A204.1 (cell line): ENCODE results near the gene CLASP1.
"Not testable (repeated sequence)": the region's sequence is repeated elsewhere in the genome, so short reads cannot be mapped to it uniquely, and the experiment has no call there.

Experiments used
- FAIRE-seq: peaks from 2 replicates; lab custom pipeline; 2012; peaks lifted over from hg19 to GRCh38; lab: Jason Lieb, UNC

Gene CLASP1

DNA sequence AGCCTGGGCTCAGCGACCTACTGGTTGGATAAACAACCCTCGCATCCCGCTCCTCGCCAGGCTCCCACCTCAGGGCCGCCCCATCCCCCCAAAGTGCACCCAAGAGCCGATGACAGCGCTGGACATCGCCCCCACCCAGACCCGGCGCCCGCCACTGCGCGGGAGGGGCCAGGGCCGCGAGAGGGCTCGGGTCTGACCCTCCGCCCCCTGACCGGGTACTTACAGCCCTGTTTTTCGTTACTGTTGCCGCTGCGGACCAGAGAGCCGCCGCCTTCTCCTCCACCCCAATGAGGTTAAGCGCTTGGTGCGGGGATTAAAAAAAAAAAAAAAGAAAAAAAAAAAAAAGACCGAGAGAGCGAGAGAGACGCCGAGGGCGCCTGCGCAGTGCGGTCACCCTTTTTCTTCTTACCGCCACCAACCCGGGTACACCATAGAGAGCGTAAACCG is at the start of gene CLASP1:
TSS of gene CLASP1 (minus strand) at position 314 of the 447 bp plus-strand sequence. CDS start 43,567 bp downstream, outside the sequence.
- FAIRE-seq = no peak

DNA sequence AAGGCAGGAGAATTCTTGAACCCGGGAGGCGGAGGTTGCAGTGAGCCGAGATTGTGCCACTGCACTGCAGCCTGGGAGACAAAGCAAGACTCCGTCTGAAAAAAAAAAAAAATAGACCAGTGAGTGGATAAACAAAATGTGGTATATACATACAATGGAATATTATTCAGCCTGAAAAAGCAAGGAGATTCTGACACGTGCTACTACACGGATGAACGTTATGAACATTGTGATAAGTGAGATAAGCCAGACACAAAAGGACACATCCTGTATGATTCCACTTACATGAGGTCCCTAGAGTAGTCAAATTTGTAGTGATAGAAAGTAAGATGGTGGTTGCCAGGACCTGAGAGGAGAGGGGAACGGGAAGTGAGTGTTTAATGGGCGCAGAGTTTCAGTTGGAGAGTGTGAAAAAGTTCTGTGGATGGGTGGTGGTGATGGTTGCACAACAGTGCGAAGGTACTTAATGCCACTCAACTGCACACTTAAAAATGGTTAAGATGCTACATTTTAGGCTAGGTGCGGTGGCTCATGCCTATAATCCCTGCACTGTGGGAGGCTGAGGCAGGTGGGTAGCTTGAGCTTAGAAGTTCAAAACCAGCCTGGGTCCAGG is 49.2 kb upstream of the CLASP1 start:
- FAIRE-seq = no peak

DNA sequence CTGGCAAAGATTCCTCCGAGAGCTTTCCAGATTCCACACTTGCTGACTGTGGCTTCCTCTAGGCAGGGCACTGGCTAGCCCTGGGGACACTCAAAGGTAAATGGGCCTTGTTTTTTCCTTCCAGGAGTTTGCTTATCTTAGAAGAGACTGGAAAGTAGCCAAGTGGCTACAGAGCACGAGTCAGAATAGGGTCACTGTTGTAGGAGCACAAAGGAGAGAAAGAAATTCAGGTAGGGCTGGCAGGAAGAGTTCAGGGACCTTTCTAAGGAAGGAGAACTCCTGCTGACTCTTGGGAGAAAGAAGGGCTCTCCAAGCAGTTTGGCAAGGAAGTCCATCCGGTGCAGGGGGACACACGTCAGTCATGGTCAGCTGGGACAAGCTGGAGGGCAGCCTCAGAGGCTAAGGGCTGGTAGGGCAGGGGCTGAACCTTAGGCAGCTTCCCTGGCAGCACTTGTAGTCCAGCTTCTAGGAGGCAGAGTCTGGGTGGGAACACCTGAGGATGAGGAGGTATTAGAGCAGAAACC is 47.9 kb upstream of the CLASP1 start:
- no peak for FAIRE-seq

DNA sequence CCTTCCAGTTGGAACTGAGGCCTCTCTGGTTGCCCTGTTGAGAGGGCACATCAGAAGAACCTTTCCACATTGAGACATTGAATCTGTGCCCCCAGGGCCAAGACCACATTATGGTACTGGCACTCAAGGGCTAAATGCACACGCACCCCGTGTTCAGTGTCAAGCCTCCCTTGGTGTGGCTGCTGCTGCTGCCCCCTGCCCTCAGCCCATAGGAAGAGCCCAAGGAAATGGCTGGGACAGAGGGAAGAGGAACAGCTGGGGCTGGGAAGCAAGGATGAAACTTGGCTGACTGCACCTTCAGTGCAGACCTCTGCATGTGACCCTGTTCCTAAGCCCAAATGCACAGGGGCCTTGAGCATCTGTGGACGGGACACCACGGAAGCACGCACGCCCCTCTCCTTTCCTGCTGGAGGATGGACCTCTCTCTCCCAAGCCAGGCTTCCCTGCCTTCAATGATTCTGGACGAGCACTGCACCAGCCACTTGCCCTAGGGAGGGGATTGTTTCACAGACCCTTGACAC is 47.2 kb upstream of the CLASP1 start:
- no peak for FAIRE-seq

DNA sequence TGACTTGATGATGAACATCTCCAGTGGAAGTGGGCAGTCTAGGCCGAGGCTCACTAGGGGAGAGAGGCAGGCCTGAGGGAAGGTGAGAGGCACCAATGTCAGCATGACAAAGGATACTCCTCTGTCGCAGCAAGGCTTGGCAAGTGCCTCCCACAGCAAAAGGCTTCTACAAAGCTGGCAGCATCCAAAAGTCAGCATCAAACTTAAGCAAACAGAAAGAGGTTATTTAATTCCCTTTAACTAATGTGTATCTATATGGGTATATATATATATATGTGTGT is 45.8 kb upstream of the CLASP1 start:
- FAIRE-seq = no peak

DNA sequence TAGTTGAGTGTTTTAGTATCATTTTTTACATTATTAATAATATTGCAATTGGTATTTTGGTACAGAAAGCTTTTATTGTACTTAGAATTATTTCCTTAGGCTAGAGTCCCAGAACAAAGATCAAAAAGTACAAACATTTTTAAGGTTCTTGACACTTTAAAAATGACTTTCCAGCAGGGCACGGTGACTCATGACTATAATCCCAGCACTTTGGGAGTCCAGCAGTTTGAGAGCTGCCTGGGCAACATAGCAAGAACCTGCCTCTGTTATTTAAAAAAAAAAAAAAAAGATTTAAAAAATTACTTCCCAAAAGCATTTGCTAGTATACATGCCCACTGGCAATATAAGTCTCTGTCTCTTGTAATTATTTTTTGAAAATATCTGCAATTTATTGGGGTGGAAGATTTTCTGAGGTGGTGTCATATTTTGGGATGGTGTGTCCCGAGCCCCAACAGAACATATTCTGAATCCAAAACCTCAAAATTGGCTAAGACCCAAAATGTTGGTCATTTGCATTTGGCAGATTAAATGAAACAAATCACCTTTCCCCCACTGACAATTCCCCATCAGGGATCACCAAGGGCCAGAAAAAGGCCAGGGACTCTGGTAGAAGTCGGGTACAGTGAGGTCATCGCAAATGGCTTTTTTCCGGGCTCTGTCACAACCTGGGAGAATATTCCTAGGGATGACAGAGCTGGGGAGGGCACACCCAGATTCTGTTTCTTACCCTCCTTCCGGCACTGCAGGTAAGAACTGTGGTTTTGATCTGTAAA is 45.3 kb upstream of the CLASP1 start:
- no peak for FAIRE-seq

DNA sequence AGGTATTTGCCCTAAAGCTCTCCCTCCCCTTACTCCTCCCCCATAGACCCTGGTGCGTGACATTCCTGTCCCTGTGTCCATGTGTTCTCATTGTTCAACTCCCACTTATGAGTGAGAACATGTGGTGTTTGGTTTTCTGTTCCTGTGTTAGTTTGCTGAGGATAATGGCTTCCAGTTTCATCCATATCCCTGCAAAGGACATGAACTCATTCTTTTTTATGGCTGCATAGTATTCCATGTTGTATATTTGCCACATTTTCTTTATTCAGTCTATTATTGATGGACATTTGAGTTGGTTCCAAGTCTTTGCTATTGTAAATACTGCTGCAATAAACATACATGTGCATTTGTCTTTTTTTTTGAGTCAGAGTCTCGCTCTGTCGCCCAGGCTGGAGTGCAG is 41.3 kb upstream of the CLASP1 start:
- FAIRE-seq = not testable (repeated sequence)

DNA sequence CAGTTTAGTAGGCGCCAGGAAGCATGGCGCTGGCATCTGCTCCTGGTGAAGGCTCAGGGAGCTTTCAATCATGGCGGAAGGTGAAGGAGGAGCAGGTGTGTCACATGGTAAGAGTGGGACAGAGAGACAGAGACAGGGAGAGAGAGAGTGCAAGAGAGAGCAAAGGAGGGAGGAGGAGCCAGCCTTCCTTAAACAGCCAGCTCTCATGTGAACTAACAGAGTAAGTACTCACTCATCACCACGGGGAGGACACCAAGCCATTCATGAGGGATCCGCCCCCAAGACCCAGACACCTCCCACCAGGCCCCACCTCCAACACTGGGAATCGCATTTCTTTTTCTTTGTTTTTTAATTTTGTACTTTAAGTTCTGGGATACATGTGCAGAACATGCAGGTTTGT is 40.8 kb upstream of the CLASP1 start:
- no peak for FAIRE-seq

DNA sequence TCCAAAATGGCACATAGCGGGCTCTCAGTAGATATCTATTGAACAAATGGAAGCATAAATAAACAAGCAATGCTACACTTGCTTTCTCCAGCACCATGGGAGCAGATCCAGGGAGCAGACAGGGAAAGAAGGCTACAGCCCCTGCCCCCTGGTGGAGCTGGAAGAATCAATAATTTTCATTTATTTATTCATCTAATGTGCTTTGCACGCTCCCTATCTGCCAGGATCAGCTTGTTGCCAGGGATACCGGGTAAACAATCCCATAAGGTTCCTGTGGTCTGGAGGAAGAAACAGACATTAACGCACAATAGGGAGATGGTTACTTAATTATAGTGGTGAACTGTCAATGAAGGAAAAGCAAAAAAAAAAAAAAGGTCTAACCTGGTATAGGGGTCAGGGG is 40.1 kb upstream of the CLASP1 start:
- FAIRE-seq = no peak

DNA sequence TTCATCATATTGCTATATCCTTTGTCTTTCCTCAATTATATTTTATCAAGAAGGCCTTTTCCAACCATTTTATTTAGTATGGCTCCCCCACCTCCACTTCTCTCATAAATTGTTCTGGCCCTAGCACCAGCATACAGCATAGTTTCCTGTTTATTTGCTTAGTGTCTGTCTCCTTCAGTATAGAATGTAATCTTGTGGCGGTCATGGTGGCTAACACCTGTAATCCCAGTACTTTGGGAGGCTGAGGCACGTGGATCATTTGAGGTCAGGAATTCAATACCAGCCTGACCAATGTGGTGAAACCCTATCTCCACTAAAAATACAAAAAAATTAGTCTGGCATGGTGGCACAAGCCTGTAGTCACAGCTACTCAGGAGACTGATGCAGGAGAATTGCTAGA is 39.6 kb upstream of the CLASP1 start:
- FAIRE-seq = no peak

DNA sequence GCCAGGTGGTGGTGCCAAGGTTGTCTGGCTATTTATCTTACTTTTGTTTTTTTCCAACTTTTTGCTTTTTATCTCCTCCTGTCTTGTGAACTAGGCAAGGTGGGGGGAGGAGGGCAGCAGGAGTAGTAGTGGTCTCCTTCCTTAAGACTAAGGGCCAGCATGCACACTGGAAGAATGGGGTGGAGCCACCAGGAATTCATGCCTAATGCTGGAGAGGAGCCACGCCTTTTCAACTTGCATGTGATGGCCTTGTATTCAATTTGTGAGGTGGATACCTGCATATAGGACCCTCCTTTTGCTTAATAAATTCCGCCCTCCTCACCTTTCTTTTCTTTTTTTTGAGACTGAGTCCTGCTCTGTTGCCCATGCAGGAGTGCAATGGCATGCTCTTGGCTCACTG is 37.6 kb upstream of the CLASP1 start:
- no peak for FAIRE-seq

DNA sequence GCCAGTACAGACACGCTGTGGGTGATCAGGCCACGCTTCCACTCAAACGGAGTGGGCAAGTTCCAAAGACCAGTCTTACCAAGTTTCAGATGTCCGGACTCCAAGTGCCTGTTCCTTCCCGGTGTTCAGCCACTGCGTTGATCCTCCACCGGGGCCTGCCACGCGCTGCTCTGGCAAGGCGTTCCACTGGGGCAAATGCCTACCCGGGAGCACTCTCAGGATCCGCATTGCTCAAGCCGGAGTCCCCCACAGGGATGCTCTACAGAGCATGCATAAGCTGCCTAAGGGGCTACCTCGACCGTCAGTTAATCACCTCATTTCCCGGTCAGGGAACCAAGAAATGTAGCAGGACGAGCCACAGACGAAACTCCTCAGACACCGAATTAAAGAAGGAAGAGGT is 37.0 kb upstream of the CLASP1 start:
- no peak for FAIRE-seq

DNA sequence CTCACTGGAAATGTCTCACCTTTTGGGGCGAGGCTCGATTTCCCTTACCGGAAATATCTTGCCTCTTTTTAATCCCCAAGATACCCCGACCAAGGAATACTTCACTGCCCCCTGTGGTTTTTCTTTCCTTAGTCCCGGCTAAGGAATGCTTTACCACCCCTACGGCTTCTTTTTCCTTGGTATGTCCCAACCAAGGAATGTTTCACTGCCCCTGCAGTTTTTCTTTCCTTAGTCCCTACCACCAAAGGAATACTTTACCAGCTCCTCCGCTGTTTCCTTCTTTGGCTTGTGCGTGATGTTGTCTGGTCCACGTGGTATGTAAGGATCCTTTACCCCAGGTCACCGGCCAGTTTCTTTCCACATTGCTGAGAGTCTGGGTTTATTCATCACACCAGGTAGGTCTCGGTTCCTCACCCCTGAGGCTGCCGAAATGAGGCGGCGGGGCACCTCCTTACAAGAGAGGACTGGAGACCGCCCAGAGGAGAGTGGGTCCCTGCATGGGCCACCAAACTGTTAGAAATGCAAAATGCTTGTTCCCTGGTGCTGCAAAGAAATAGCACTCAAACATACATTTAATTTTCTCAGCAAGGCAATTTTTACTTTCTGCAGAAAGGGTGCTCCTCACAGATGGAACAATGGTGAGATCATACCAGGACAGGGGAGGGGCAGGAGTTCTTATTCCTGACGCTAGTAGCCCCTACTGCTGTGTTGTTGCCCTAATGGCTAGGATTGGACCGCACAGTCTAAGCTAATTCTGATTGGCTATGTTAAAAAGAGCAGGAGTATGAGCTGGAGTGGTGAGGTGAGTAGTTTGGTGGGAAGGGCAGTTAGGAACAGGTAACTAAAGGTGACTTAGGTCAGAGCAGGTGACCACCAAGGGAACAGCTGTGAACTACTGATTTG is 33.4 kb upstream of the CLASP1 start:
- no peak for FAIRE-seq

DNA sequence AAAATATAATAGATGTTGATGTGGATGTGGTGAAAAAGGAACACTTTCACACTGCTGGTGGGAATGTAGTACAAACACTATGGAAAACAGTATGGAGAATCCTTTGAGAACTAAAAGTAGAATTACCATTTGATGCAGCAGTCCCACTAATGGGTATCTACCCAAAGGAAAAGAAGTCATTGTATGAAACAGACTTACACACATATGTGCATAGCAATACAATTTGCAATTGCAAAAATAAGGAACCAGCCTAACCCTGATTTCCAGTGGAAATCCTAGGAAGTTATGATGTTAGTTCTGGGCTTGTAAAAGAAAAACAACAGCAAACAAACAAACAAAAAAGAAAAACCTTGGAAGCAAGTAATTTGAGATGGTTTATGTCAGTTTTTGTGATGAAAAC is 28.6 kb upstream of the CLASP1 start:
- no peak for FAIRE-seq

DNA sequence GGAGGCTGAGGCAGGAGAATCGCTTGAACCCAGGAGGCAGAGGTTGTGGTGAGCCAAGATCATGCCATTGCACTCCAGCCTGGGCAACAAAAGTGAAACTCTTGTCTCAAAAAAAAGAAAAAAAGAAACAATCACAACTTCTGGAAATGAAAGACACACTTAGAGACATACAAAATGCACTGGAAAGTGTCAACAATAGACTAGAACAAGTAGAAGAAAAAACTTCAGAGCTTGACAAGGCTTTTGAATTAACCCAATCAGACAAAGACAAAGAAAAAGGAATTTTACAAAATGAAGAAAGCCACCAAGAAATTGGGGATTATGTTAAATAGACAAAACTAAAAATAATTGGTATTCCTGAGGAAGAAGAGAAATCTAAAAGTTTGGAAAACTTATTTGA is 22.4 kb upstream of the CLASP1 start:
- not testable (repeated sequence) for FAIRE-seq

DNA sequence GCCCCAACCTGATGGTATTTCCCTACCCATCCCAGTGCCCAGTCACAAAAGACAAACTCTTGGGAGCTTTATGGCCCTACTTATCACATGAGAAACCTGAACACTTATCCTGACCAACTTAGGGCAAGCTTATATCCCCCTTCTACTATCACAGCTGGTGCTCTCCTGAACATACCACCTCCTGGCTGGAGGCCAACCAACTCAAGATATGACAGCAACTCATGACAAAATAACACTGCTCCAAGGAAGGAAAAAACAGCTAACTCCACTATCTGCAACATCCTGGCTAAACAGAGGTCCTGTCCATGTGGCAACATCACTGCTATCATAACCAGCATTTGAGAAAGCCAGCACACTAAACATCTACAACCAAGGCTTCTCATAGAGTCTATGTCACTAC is 20.9 kb upstream of the CLASP1 start:
- no peak for FAIRE-seq

DNA sequence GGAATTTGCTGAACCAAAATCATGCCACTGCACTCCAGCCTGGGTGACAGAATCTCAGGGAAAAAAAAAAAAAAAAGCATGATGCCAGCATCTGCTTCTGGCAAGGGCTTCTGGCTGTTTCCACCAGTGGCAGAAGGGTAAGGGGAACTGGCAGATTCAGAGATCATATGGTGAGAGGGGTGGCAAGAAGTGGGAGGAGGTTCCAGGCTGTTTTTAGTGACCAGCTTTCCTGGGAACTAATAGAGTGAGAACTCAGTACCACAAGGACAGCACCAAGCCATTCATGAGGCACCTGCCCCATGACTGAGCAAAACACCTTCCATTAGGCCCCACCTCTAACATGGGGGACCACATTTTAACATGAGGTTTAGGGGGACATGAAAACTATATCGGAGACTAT is 18.4 kb upstream of the CLASP1 start:
- FAIRE-seq = no peak

DNA sequence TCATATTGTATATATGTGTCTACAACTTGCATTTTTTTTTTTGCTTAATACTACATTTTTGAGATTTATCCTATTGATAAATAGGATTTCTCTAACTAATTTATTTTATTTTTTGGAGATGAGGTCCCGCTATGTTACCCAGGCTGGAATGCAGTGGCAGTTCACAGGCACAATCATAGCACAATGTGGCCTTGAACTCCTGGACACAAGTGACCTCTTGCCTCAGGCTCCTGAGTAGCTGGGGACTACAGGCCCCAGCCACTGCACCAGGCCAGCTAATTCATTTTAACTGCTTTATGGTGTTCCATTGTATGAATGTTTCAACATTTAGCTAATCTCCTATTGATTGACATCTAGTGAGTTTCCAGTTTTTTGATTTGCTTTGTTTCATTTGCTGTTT is 16.8 kb upstream of the CLASP1 start:
- FAIRE-seq = no peak

DNA sequence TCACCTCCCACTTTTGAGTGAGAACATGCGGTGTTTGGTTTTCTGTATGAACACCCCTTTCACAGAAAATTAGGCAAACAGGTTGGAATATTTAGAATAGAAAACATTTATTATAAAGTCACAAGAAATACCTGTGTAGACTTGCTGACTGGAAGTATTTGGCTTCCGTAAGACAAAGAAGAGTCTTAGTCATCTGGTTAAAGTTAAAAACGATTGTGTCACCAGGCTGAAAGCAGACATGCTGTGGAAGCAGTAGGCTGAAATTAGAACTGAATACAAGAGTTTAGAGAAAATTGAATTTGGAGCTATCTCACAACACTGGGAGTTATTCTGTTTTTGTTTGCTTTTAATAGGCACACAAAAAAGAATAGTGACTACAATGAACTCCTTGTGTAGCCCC is 16.2 kb upstream of the CLASP1 start:
- no peak for FAIRE-seq

DNA sequence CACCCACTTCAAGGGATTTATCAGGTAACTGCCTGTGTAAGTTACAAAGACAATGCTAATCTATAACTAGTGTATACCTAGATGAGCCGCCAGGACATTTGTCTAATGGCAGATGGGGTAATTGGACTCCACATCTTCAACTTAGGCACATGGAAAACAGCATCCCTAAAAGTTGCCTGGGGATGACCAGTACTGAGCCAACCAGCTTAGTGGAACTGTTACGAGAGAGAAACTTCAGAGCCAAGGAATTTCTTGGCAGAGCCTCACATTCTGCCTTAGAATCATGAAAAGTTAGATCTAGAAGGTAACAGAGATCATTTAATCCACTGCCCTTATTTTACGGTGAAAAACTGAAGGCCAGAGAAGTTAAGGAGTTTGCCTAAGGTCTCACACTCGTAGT is 15.5 kb upstream of the CLASP1 start:
- no peak for FAIRE-seq

DNA sequence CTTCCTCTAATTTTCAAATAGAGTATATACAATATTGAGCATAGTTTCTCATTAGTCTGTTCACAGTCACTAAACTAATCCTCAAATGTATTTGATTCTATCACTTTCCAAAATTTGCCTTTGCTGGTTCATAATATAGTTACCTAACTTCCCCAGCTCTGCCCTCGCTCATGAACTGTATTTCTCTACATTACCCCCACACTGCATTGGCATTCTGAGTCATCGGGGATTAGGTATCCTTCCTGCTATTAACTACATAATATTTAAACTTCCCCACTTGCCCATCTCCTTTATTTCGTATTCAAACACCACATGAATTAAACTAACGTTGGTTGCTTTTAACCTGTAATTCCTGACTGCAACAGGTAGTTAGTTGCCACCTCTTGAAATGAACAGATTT is 14.8 kb upstream of the CLASP1 start:
- no peak for FAIRE-seq

DNA sequence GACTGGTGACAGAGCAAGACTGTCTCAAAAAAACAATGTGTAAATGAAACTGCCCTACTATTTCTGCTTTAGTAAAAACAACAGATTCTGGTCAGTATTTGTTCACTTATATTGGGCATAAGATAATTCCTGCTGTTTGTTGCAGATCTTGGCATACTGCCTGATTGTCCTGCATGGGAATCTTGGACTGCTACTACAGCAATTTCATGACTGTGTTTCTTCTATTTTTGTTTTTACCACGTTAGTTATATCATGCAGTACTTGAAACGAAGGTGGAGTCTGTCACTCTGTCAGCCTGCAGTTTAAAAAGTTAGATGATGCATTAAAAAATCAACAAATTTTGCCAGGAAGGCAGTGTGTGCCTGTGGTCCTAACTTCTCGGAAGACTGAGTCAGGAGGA is 14.2 kb upstream of the CLASP1 start:
- no peak for FAIRE-seq

DNA sequence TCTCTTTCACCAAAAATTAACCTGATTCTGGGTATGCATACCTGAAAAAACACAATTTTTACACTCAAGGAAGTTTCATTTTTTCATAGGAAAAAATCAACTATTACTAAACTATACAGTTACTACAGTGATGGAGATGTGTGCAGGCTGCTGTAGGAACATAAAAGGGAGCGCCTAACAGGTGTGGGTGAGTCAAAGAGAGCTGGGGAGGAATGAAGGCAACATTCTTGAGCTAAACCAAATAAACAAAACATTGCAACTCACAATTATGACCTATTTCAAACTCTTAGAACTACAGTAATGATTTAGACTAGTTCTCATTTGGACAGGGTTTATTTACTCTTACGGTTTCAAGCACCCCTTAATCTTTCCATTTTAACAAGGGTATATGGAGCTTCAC is 13.4 kb upstream of the CLASP1 start:
- FAIRE-seq = no peak
